Keratinocyte (primary cell): Measurements from ENCODE around the gene SLK. TPM values are rescaled to one million over a fixed set of nuclear protein-coding genes. Genes with fewer than 3 reads are reported as not detected.
A peak's percentile ranks its signal among the peaks of the same experiment; 100 is the strongest.

Source experiments
- DNase-seq: peaks from one replicate; pipeline ENCODE4 v3.0.0-alpha.2; 2011; ENCODE audit warnings: low read depth, missing footprints, low spot score
- FAIRE-seq: peaks from 2 replicates; lab custom pipeline; 2011; peaks lifted over from hg19 to GRCh38; lab: Jason Lieb, UNC
- H2AFZ ChIP-seq: 2 replicates; pipeline ENCODE4 v1.6.0; 2012; ENCODE audit warnings: low read length, control low read depth, inconsistent platforms; ENCODE audit not compliant: control insufficient read depth
- H3K27ac ChIP-seq: 2 replicates; pipeline ENCODE4 v1.5.1; 2011; ENCODE audit warnings: low read length; ENCODE audit not compliant: control insufficient read depth, insufficient read depth
- H3K27me3 ChIP-seq: 3 replicates; pipeline ENCODE4 v1.6.0; 2011; ENCODE audit warnings: low read length; ENCODE audit not compliant: control insufficient read depth, insufficient read depth; ENCODE audit errors: extremely low read depth
- H3K36me3 ChIP-seq, 2 experiments: 2 replicates in 1 of 2; 3 replicates in 1 of 2; pipeline ENCODE4 v1.5.1; 2011; ENCODE audit warnings: low read length in 2 of 2, mild to moderate bottlenecking in 1 of 2; ENCODE audit not compliant: control insufficient read depth in 2 of 2, insufficient read depth in 2 of 2; ENCODE audit errors: extremely low read depth in 1 of 2
- H3K4me1 ChIP-seq: 3 replicates; pipeline ENCODE4 v1.5.1; 2011; ENCODE audit warnings: low read length; ENCODE audit not compliant: control insufficient read depth, insufficient read depth; ENCODE audit errors: extremely low read depth
- H3K4me2 ChIP-seq: 3 replicates; pipeline ENCODE4 v1.6.0; 2011; ENCODE audit warnings: low read depth, low read length; ENCODE audit not compliant: control insufficient read depth, insufficient read depth; ENCODE audit errors: extremely low read depth
- H3K4me3 ChIP-seq, 3 experiments: fragments of 200-600 bp in 1 of 3; sonication (generic) in 1 of 3; 2 replicates in 2 of 3; 3 replicates in 1 of 3; pipeline ENCODE4 v1.5.1; 2011 to 2016; ENCODE audit warnings: low read length in 3 of 3, mild to moderate bottlenecking in 3 of 3, control low read depth in 2 of 3, inconsistent platforms in 1 of 3, low read depth in 1 of 3, mixed read lengths in 1 of 3, mixed run types in 1 of 3, moderate library complexity in 1 of 3; ENCODE audit not compliant: control insufficient read depth in 2 of 3, insufficient read depth in 2 of 3; ENCODE audit errors: extremely low read depth in 1 of 3
- H3K79me2 ChIP-seq: 2 replicates; pipeline ENCODE4 v1.6.0; 2012; ENCODE audit warnings: low read length; ENCODE audit not compliant: control insufficient read depth, insufficient read depth
- H3K9ac ChIP-seq: 3 replicates; pipeline ENCODE4 v1.6.0; 2011; ENCODE audit warnings: low read length; ENCODE audit not compliant: control insufficient read depth, insufficient read depth; ENCODE audit errors: extremely low read depth
- H3K9me1 ChIP-seq: 3 replicates; pipeline ENCODE4 v1.6.0; 2011; ENCODE audit warnings: low read length; ENCODE audit not compliant: control insufficient read depth, insufficient read depth; ENCODE audit errors: extremely low read depth
- H3K9me3 ChIP-seq: 2 replicates; pipeline ENCODE4 v1.5.1; 2012; ENCODE audit warnings: low read depth, low read length; ENCODE audit not compliant: control insufficient read depth
- H4K20me1 ChIP-seq: 3 replicates; pipeline ENCODE4 v1.6.0; 2011; ENCODE audit warnings: low read length; ENCODE audit not compliant: control insufficient read depth, insufficient read depth; ENCODE audit errors: extremely low read depth
- EZH2 ChIP-seq: IDR thresholded peaks from one replicate; pipeline ENCODE4 v1.6.1; 2012; ENCODE audit warnings: inconsistent platforms, mild to moderate bottlenecking, low read length, moderate library complexity
- dilution Hi-C: fragments of 300-500 bp; cut with MboI; formaldehyde crosslinking; loops from one replicate; pipeline ENCODE4 v1.7.0; 2020; ENCODE audit warnings: low sequenced_read_pairs; ENCODE audit not compliant: extremely low pct_ligation_motif_present
- polyA plus RNA-seq, 5 experiments: library from polyadenylated mRNA; depleted of rRNA in 3 of 5; stranded (reverse) in 3 of 5; stranded (forward) in 1 of 5; unstranded in 1 of 5; fragments of >200 nt; gene quantifications; 1 replicate in 1 of 5; 2 replicates in 3 of 5; 3 replicates in 1 of 5; pipeline versions ENCODE4 v1.2.1 to v1.2.3, GENCODE V29; 2011 to 2012; ENCODE audit warnings: missing spikeins in 2 of 5, low read depth in 1 of 5, low replicate concordance in 1 of 5
- TF ChIP-seq, protein P1 (sequence below), 3 experiments: IDR thresholded peaks in 1 of 3; conservative IDR thresholded peaks in 1 of 3; optimal IDR thresholded peaks in 1 of 3; 2 replicates in 2 of 3; 3 replicates in 1 of 3; pipeline versions ENCODE3 to v1.5.1; 2011; ENCODE audit warnings: low read length in 3 of 3, mild to moderate bottlenecking in 3 of 3, moderate library complexity in 2 of 3, control low read depth in 1 of 3, inconsistent platforms in 1 of 3; ENCODE audit not compliant: insufficient read depth in 2 of 3; ENCODE audit errors: extremely low read depth in 1 of 3

Gene SLK
- polyA plus RNA-seq, 1 donor (not counting 4 experiments of a cell fraction or from before 2014, with no cell fraction given) = 36.7 TPM

DNA sequence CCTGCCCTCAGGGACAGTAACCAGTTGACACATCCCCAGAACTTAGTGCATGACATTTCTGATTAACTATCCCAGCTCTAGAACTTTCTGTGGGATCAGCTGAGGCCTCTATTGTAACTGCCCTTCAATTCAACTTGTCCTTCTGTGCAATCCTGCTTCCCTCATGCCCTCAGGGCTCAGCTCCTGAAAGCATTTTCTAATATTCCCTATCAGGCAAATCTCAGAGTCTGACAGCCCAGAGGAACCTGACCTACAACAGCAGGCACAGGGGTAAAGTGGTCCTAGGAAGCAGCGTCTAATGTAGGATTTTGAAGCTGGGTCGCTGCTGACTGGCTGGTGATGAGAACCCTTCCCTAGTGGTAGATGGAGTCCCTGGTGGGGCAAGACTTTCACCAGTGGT lies 35.3 kb upstream of the SLK start:
- H3K79me2 ChIP-seq = no peaks in the 10 kb centered on the region
- H3K4me2 ChIP-seq = peak overlapping the region; percentile 1
- peaks cover 2% of the 10 kb centered on the region for H3K9me1 ChIP-seq
- no peak overlapping the region for H3K9ac ChIP-seq
- no peaks in the 10 kb centered on the region for H4K20me1 ChIP-seq
- no peak for TF ChIP-seq EZH2
- TF ChIP-seq, protein P1, sequence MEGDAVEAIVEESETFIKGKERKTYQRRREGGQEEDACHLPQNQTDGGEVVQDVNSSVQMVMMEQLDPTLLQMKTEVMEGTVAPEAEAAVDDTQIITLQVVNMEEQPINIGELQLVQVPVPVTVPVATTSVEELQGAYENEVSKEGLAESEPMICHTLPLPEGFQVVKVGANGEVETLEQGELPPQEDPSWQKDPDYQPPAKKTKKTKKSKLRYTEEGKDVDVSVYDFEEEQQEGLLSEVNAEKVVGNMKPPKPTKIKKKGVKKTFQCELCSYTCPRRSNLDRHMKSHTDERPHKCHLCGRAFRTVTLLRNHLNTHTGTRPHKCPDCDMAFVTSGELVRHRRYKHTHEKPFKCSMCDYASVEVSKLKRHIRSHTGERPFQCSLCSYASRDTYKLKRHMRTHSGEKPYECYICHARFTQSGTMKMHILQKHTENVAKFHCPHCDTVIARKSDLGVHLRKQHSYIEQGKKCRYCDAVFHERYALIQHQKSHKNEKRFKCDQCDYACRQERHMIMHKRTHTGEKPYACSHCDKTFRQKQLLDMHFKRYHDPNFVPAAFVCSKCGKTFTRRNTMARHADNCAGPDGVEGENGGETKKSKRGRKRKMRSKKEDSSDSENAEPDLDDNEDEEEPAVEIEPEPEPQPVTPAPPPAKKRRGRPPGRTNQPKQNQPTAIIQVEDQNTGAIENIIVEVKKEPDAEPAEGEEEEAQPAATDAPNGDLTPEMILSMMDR (optimal IDR thresholded peaks at IDR 0.05 in 1 of 3, IDR thresholded peaks at IDR 0.05 in 1 of 3, conservative IDR thresholded peaks at IDR 0.05 in 1 of 3; ENCODE audit: extremely low read depth in 1 of 3, insufficient read depth in 2 of 3, low read length in 3 of 3) = no peak
- no peaks in the 10 kb centered on the region for H3K27me3 ChIP-seq
- no peak overlapping the region for H3K4me3 ChIP-seq
- dilution Hi-C loops = no loop called here
- DNase-seq (no peak), FAIRE-seq (peak; percentile 34)
- H2AFZ ChIP-seq = no peak overlapping the region
- H3K36me3 ChIP-seq = no peaks in the 10 kb centered on the region
- no peak overlapping the region for H3K27ac ChIP-seq
- H3K4me1 ChIP-seq = peaks cover 9% of the 10 kb centered on the region
- H3K9me3 ChIP-seq = no peaks in the 10 kb centered on the region

DNA sequence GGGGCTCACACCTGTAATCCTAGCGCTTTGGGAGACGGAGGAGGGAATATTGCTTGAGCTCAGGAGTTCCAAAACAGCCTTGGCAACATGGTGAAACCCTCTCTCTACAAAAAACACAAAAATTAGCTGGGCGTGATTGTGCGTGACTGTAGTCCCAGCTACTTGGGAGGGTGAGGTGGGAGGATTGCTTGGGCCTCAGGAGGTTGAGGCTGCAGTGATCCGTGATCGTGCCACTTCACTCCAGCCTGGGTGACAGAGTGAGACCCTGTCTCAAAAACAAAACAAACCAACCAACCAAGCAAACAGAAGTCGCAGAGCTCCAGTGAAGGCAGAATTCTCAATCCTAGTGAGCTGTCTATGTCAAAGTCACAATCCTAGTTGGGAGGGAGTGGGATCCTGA lies 34.7 kb upstream of the SLK start:
- FAIRE-seq = no peak
- no peak overlapping the region for H3K27ac ChIP-seq
- DNase-seq = no peak
- H2AFZ ChIP-seq = no peak overlapping the region
- dilution Hi-C loops = no loop called here
- TF ChIP-seq, protein P1 (optimal IDR thresholded peaks at IDR 0.05 in 1 of 3, IDR thresholded peaks at IDR 0.05 in 1 of 3, conservative IDR thresholded peaks at IDR 0.05 in 1 of 3; ENCODE audit: extremely low read depth in 1 of 3, insufficient read depth in 2 of 3, low read length in 3 of 3) = no peak
- TF ChIP-seq EZH2 = no peak
- H3K4me1 ChIP-seq = peaks cover 9% of the 10 kb centered on the region
- no peaks in the 10 kb centered on the region for H4K20me1 ChIP-seq
- H3K9me1 ChIP-seq = peaks cover 2% of the 10 kb centered on the region
- no peak overlapping the region for H3K4me2 ChIP-seq
- no peak overlapping the region for H3K9ac ChIP-seq
- no peaks in the 10 kb centered on the region for H3K27me3 ChIP-seq
- no peak overlapping the region for H3K4me3 ChIP-seq
- H3K79me2 ChIP-seq = no peaks in the 10 kb centered on the region
- no peaks in the 10 kb centered on the region for H3K9me3 ChIP-seq
- H3K36me3 ChIP-seq = no peaks in the 10 kb centered on the region
